Smooth muscle cell (in vitro differentiated cells): ENCODE measurements around the gene CABCOCO1. TPM values are rescaled to one million over a fixed set of nuclear protein-coding genes. Genes with fewer than 3 reads are reported as not detected.

ENCODE experiments used
- DNase-seq: peaks from one replicate; lab custom pipeline; 2025; ENCODE audit not compliant: unreplicated experiment; lab: John Stamatoyannopoulos, UW
- H2AFZ ChIP-seq: fragments of 200-600 bp; sonication (generic); 2 replicates; pipeline ENCODE4 v1.6.0; 2016; ENCODE audit warnings: antibody characterized with exemption, low read depth, mild to moderate bottlenecking
- H3F3A ChIP-seq: fragments of 200-600 bp; sonication (generic); 2 replicates; pipeline ENCODE4 v1.6.0; 2017; ENCODE audit warnings: antibody characterized with exemption, low read depth
- H3K27ac ChIP-seq: fragments of 200-600 bp; sonication (generic); 2 replicates; pipeline ENCODE4 v1.5.1; 2016; ENCODE audit warnings: low read depth, mild to moderate bottlenecking
- H3K27me3 ChIP-seq: fragments of 200-600 bp; sonication (generic); 2 replicates; pipeline ENCODE4 v1.6.1; 2016; ENCODE audit warnings: low read depth, mild to moderate bottlenecking
- H3K36me3 ChIP-seq: fragments of 200-600 bp; sonication (generic); 2 replicates; pipeline ENCODE4 v1.5.1; 2016; ENCODE audit warnings: low read depth
- H3K4me1 ChIP-seq: fragments of 200-600 bp; sonication (generic); 2 replicates; pipeline ENCODE4 v1.5.1; 2016; ENCODE audit warnings: low read depth
- H3K4me2 ChIP-seq: fragments of 200-600 bp; sonication (generic); 2 replicates; pipeline ENCODE4 v1.6.0; 2016; ENCODE audit warnings: mild to moderate bottlenecking
- H3K4me3 ChIP-seq: fragments of 200-600 bp; sonication (generic); 2 replicates; pipeline ENCODE4 v1.5.1; 2016; ENCODE audit warnings: mild to moderate bottlenecking
- H3K79me2 ChIP-seq: fragments of 200-600 bp; sonication (generic); 2 replicates; pipeline ENCODE4 v1.6.0; 2016; ENCODE audit warnings: low read depth, mild to moderate bottlenecking
- H3K9ac ChIP-seq: fragments of 200-600 bp; sonication (generic); 2 replicates; pipeline ENCODE4 v1.6.0; 2016; ENCODE audit warnings: low read depth
- H3K9me3 ChIP-seq: fragments of 200-600 bp; sonication (generic); replicated peaks from 2 replicates; pipeline ENCODE4 v1.5.1; 2016; ENCODE audit warnings: low read depth
- H4K20me1 ChIP-seq: fragments of 200-600 bp; sonication (generic); 2 replicates; pipeline ENCODE4 v1.6.0; 2016; ENCODE audit warnings: low read depth
- CTCF ChIP-seq: fragments of 200-600 bp; sonication (generic); IDR thresholded peaks from 2 replicates; pipeline ENCODE4 v1.5.1; 2017; ENCODE audit warnings: borderline replicate concordance, mild to moderate bottlenecking, antibody characterized with exemption; ENCODE audit not compliant: insufficient read depth, poor library complexity, severe bottlenecking
- WGBS: methylation state at CpG from one replicate; pipeline ENCODE4 v1.1.7; 2016; ENCODE audit warnings: low lambda C conversion rate; 5-methylcytosine and 5-hydroxymethylcytosine counted together
- polyA plus RNA-seq: library from polyadenylated mRNA; unstranded; fragments of >200 nt; fragmentation: Nextera tagmentation; extraction: Ambion mirVana; gene quantifications from 2 replicates; pipeline ENCODE4 v1.2.1, GENCODE V29; 2016
- total RNA-seq: library from RNA; depleted of rRNA; stranded (reverse); fragments of >200 nt; gene quantifications from 2 replicates; pipeline ENCODE4 v1.2.3, GENCODE V29; 2014

The CABCOCO1 gene
- total and polyA plus RNA-seq, 2 experiments from 2014 or later: 1.2 TPM; not detected in 1

- H3K27me3 ChIP-seq: no peaks in the 10 kb centered on the region
- no peak overlapping the region for H3K4me2 ChIP-seq
- no peaks in the 10 kb centered on the region for H3K9me3 ChIP-seq
- no peaks in the 10 kb centered on the region for H3K79me2 ChIP-seq
- H3K27ac ChIP-seq: no peak overlapping the region
- TF ChIP-seq CTCF: no peak
- H3K4me1 ChIP-seq: no peaks in the 10 kb centered on the region
- H3K4me3 ChIP-seq: no peak overlapping the region
- peak overlapping the region; percentile 70 for H2AFZ ChIP-seq
- no peak for DNase-seq
- no peak overlapping the region for H3K9ac ChIP-seq
- H3K36me3 ChIP-seq: no peaks in the 10 kb centered on the region
- 79% methylated on average over 4 of the region's 4 CpGs for WGBS
- H3F3A ChIP-seq: peaks cover 5% of the 10 kb centered on the region
- H4K20me1 ChIP-seq: no peaks in the 10 kb centered on the region
Observed at GRCh38 chr10:61623161-61623560, 39.6 kb upstream of the CABCOCO1 start.

- no peak overlapping the region for H3K27ac ChIP-seq
- no peak for DNase-seq
- no peak overlapping the region for H3K4me3 ChIP-seq
- peaks cover 16% of the 10 kb centered on the region for H3F3A ChIP-seq
- no peak overlapping the region for H2AFZ ChIP-seq
- 92% methylated on average over 2 of the region's 2 CpGs for WGBS
- H3K4me2 ChIP-seq: no peak overlapping the region
- H3K4me1 ChIP-seq: no peaks in the 10 kb centered on the region
- no peaks in the 10 kb centered on the region for H4K20me1 ChIP-seq
- no peaks in the 10 kb centered on the region for H3K79me2 ChIP-seq
- no peak for TF ChIP-seq CTCF
- H3K27me3 ChIP-seq: no peaks in the 10 kb centered on the region
- H3K9ac ChIP-seq: no peak overlapping the region
- no peaks in the 10 kb centered on the region for H3K9me3 ChIP-seq
- H3K36me3 ChIP-seq: no peaks in the 10 kb centered on the region
Observed at GRCh38 chr10:61626209-61626608, 36.5 kb upstream of the CABCOCO1 start.

- DNase-seq: no peak
- no peaks in the 10 kb centered on the region for H4K20me1 ChIP-seq
- 82% methylated on average over 5 of the region's 5 CpGs for WGBS
Observed at GRCh38 chr10:61627266-61627665, 35.5 kb upstream of the CABCOCO1 start.

More at GRCh38 chr10:61627266-61627665, 35.5 kb upstream of the CABCOCO1 start:
- Histone ChIP-seq H3K4me1 (no peaks in the 10 kb centered on the region), H3K27ac (peak overlapping the region; percentile 90), H3K4me3 (no peak overlapping the region), H2AFZ (no peak overlapping the region), H3K4me2 (peak overlapping the region; percentile 32), H3K9ac (no peak overlapping the region), H3F3A (peaks cover 16% of the 10 kb centered on the region), H3K9me3 (no peaks in the 10 kb centered on the region), H3K36me3 (no peaks in the 10 kb centered on the region), H3K79me2 (no peaks in the 10 kb centered on the region), H3K27me3 (no peaks in the 10 kb centered on the region)
- no peak for TF ChIP-seq CTCF
